Activated naive CD4-positive, alpha-beta T cell treated with anti-CD3 and anti-CD28 coated beads, Interleukin-2, amount 50 U/mL, for 72 hours (primary cell): ENCODE data around the gene GFY. TPM values are rescaled to one million over a fixed set of nuclear protein-coding genes. Genes with fewer than 3 reads are reported as not detected.

ENCODE experiments used
- ATAC-seq, 2 donors: fragments of 150-1000 bp; cut with Tn5 transposase; 2 replicates each; pipeline ENCODE4 v1.10.0; 2021; ENCODE audit warnings: mild to moderate bottlenecking in 2 of 2, moderate library complexity in 2 of 2
- DNase-seq, 2 donors: peaks; one replicate each; pipeline ENCODE4 v3.0.0; 2021 to 2022; ENCODE audit warnings: low spot score in 2 of 2
- H3K27ac Mint-ChIP-seq, 2 donors: one replicate each; pipeline ENCODE4 v1.8.0; 2022; ENCODE audit warnings: mild to moderate bottlenecking in 2 of 2, mixed read lengths in 2 of 2
- H3K36me3 Mint-ChIP-seq, 2 donors: one replicate each; pipeline ENCODE4 v1.8.0; 2022; ENCODE audit warnings: mixed read lengths in 2 of 2
- H3K9me3 Mint-ChIP-seq, 2 donors: one replicate each; pipeline ENCODE4 v1.8.0; 2022; ENCODE audit warnings: mixed read lengths in 2 of 2
- total RNA-seq, 2 donors: library from RNA; stranded (reverse); gene quantifications; one replicate each; pipeline ENCODE4 v1.2.3, GENCODE V29; 2022

Gene GFY
- total RNA-seq, 2 donors from 2014 or later = not detected

DNA sequence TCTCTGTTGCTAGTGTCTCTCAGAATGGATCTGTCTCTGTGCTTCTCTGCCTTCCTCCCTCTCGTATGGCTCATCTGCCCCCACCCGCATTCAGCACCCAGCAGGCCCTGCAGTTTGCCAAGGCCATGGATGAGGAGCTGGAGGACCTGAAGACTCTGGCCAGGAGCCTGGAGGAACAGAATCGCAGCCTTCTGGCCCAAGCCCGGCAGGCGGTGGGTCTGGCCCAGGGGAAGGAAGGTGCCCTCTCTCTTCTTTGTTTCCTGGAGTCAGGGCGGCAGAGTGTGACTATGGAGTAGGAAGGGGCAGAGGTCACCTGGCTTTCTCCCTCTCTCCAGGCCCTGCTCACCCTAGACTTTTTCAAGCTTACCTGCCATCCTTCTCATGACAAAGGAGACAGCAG lies 26.3 kb upstream of the GFY start:
- no peaks in the 10 kb centered on the region for H3K36me3 Mint-ChIP-seq
- no peaks in the 10 kb centered on the region for H3K9me3 Mint-ChIP-seq
- ATAC-seq = no peak
- DNase-seq = no peak
- H3K27ac Mint-ChIP-seq = peak overlapping the region in 1 of 2 donors; percentile 32

DNA sequence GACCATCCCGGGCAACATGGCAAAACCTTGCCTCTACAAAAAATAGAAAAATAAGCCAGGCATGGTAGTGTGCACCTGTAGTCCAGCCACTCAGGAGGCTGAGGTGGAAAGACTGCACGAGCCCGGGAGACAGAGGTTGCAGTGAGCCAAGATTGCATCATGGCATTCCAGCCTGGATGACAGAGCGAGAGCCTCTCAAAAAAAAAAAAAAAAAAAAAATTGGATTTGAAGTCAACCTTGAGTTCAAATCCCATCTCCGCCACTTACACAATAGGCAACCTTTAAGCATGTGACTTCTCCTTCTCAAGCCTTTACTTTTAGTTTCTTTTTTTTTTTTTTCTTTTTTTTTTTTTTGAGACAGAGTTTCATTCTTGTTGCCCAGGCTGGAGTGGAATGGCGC lies 25.2 kb upstream of the GFY start:
- Mint-ChIP-seq H3K36me3 (no peaks in the 10 kb centered on the region), H3K27ac (no peak overlapping the region), H3K9me3 (no peaks in the 10 kb centered on the region)
- no peak for DNase-seq
- ATAC-seq = no peak

DNA sequence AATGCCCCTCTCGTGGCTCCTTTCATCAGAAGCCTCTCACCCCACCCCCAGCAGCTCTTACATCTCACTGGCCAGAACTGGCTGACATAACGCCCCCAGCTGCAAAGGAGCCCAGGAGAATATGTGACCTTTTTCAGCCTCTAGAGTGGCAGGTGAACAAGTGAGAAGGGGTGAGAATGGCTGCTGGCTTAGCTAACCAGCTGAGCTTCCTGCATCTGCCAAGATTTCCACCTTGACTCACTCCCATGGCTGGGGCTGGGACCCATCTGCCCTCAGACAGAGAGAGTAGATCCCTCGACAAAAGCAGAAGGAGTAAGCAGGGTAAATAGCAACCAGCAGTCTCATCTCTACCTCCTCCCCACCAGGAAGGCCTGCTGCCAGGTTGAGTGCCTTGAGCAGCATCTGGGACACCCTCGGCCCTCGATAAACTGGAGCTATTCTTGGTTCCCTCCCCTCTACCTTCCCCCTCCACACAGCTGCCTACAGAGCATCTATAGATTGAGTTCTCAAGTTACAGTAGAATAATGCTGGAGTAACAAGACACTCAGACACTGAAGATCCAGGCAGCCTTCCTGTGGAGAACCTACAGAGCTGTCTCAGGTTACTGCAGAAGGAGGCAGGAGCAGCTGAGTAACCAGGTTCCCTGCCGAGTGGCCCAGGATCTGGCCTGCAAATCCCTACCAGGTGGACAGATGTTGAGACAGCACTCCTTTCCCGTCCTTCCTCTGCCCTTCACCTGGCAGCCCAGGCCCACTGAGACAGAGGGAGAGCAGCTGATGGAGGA lies 21.6 kb upstream of the GFY start:
- Mint-ChIP-seq H3K27ac (peak overlapping the region in 1 of 2 donors; percentile 32), H3K9me3 (no peaks in the 10 kb centered on the region), H3K36me3 (no peaks in the 10 kb centered on the region)
- DNase-seq (no peak), ATAC-seq (no peak)

GRCh38 chr19:49407079-49407478 lies 18.1 kb upstream of the GFY start:
- H3K9me3 Mint-ChIP-seq = peaks cover 0 to 6% of the 10 kb centered on the region in 2 donors
- no peak for ATAC-seq
- H3K36me3 Mint-ChIP-seq = no peaks in the 10 kb centered on the region
- H3K27ac Mint-ChIP-seq = no peak overlapping the region
- DNase-seq = no peak

DNA sequence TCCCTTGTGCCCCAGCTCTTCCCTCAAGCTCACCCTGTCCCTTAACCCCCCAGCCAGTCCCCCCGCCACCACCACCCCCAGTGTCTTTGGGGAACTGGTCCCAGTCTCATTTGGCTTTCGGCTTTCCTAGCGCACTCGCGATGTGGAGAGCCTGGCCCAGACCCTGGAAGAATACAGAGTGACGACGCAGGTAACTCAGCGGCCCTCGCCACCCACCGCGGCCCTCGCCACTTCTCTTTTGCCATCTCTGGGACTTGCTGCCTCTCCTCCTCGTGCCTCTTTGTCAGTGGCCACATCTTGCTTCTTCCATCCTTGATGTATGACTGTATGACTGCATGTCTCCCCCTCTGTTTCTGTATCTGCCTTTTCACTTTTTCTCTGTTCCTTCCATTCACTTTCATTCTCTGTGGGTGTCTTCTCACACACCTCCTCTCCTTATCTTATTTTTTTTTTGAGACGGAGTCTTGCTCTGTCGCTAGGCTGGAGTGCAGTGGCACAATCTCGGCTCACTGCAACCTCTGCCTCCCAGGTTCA lies 17.6 kb upstream of the GFY start:
- H3K36me3 Mint-ChIP-seq = no peaks in the 10 kb centered on the region
- peaks cover 0 to 6% of the 10 kb centered on the region in 2 donors for H3K9me3 Mint-ChIP-seq
- ATAC-seq = peak in 1 of 2 donors; percentile 64
- no peak overlapping the region for H3K27ac Mint-ChIP-seq
- no peak for DNase-seq

DNA sequence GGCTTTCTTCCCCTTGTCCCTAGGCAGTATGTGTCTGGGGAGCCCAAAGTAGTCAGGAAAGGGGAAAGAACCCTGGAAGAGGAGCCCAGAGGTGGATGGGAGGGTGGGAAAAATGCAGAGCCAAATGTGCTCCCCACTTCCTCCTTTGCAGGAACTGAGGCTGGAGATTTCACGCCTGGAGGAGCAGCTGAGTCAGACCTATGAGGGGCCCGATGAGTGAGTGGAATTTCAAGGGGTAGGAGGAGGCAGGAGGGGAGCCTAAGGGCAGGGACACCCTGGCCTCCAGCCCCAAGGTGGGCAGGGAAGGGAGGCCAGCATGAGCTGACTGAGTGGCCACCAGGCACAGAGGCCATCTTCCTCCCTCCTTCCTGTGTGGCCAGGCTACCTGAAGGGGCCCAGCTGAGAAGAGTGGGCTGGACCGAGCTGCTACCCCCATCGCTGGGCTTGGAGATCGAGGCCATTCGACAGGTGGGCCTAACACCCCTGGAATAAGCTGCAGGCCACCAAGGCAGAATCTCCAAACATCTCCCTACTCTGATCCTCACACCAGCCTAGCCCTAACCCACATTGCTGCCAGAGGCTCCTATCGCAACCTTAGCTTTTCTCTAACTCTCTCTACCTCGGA lies 16.3 kb upstream of the GFY start:
- DNase-seq = no peak
- Mint-ChIP-seq H3K27ac (peak overlapping the region; percentile 87 to 92), H3K36me3 (no peaks in the 10 kb centered on the region), H3K9me3 (peaks cover 0 to 6% of the 10 kb centered on the region in 2 donors)
- ATAC-seq = peak in 1 of 2 donors; percentile 27

DNA sequence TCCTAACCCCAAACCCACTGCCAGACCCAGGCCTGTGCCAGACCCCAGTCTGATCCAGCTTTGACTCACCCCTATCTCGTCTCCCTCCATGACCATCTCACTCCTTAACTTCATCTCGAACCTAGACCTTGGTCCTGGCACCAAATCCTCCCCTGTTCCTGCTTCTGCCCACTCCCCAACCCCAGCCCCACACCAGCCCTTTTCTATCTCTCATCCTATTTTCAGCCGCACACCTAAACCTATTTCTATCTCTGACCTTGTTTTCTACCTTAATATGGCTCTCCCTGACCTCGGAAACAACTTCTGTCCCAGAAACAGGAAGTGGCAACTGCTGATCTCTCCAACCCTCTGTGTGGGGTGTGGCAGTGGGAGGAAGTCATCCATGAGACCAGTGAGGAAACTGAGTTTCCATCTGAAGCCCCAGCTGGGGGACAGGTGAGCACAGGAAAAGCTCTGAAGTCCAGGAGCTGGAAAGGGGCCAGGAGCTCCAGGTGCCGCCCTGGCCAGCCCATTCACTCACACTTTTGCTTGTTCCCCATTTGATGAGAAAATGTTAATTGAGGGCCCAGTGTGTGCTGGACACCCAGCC lies 15.7 kb upstream of the GFY start:
- ATAC-seq (peak; percentile 44 to 74), DNase-seq (no peak)
- Mint-ChIP-seq H3K36me3 (no peaks in the 10 kb centered on the region), H3K9me3 (peaks cover 0 to 6% of the 10 kb centered on the region in 2 donors), H3K27ac (peak overlapping the region; percentile 87 to 92)

DNA sequence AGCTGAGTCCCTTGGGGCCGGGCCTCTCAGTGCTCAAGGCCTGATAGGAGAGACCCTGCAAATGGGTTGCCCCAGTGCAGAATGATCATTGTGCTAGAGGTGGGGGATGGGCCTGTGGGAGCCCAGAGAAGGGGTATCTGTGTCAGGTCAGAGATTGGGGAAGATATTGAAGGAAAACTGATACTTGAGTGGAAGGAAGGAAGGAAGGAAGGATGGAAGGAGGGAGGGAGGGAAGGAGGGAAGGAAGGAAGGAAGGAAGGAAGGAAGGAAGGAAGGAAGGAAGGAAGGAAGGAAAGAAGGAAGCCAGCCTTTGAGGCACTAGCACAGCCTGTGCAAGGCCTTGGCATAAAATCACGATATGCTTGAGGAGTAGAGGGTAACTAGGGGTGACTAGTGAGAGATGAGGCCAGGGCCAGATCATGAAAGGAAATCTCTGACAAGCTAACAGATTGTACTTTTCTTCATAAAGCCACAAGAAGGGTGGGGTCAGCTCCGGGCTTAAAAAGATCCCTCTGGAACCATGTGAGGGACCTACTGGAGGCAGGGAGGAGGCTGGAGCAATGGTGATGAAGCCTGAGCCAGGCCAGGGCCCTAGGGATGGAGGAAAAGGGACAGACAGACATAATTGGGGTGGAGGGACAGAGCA lies 13.4 kb upstream of the GFY start:
- H3K27ac Mint-ChIP-seq = peak overlapping the region in 1 of 2 donors; percentile 6
- no peak for DNase-seq

GRCh38 chr19:49413348-49413747 lies 11.8 kb upstream of the GFY start:
- no peaks in the 10 kb centered on the region for H3K36me3 Mint-ChIP-seq
- no peak overlapping the region for H3K27ac Mint-ChIP-seq
- peaks cover 0 to 6% of the 10 kb centered on the region in 2 donors for H3K9me3 Mint-ChIP-seq
- no peak for DNase-seq
- no peak for ATAC-seq

More for the DNA sequence above, 13.4 kb upstream of the GFY start:
- ATAC-seq = no peak
- no peaks in the 10 kb centered on the region for H3K36me3 Mint-ChIP-seq
- peaks cover 0 to 6% of the 10 kb centered on the region in 2 donors for H3K9me3 Mint-ChIP-seq

DNA sequence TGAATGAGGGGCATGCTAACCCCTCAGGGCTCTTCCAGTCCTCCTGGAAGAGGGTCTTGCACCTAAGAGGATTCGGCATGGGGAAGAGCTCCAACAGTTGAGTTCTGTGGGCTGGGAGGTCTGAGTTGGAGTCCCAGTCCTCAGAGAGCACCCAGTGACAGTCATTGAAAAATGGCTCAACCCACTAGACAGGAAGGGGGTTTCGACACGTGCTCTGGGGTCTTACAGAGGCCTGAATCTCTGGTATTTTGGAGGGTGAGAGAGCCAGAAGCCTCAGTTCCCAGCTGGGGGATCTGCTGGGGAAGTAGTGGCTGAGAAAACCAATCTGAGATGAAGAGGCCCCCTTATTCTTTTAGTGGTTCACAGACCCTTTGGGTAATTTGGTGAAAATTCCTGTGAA lies 10.9 kb upstream of the GFY start:
- no peak for ATAC-seq

GRCh38 chr19:49415102-49415809 lies 9.9 kb upstream of the GFY start:
- ATAC-seq (no peak), DNase-seq (no peak)
- Mint-ChIP-seq H3K27ac (no peak overlapping the region), H3K36me3 (no peaks in the 10 kb centered on the region), H3K9me3 (no peaks in the 10 kb centered on the region)

More for the DNA sequence above, 10.9 kb upstream of the GFY start:
- no peak for DNase-seq
- Mint-ChIP-seq H3K36me3 (no peaks in the 10 kb centered on the region), H3K9me3 (peaks cover 0 to 5% of the 10 kb centered on the region in 2 donors), H3K27ac (no peak overlapping the region)

DNA sequence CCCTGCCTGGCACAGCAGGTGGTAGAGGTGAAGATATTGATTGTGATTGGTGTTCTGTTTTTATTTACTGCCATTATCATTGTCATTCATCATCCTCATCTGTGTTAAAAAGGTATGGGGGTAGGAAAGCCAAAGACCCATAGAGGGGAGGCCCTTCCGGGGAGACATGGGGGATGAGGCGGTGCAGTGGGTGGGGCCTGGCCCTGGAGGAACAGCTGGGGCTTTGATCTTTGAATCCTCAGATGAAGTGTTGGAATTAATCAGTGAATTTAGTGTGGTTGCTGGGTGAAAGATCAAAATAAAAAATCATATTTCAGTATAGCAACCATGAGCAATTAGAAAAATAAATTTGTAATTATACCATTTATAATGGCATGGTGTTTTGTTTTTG lies 9.4 kb upstream of the GFY start:
- Mint-ChIP-seq H3K36me3 (no peaks in the 10 kb centered on the region), H3K9me3 (no peaks in the 10 kb centered on the region), H3K27ac (no peak overlapping the region)
- DNase-seq (no peak), ATAC-seq (no peak)

DNA sequence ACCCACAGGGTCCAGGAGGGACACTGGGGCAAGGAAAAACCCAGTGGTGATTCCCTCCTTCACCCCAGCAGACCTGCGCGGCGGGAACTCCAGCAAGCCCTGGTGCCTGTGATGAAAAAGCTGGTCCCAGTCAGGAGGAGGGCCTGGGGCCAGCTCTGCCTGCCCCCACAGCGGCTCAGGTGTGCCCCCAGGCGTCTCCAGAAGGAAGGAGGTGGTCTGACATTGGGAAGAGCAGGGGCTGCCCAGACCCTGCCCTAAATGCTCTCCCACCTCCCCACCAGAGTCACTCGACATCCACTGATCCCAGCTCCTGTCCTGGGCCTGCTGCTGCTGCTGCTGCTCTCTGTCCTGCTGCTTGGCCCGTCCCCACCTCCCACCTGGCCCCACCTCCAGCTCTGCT lies 8.1 kb upstream of the GFY start:
- ATAC-seq (no peak), DNase-seq (no peak)
- Mint-ChIP-seq H3K27ac (no peak overlapping the region), H3K36me3 (peaks cover 0 to 5% of the 10 kb centered on the region in 2 donors), H3K9me3 (no peaks in the 10 kb centered on the region)

DNA sequence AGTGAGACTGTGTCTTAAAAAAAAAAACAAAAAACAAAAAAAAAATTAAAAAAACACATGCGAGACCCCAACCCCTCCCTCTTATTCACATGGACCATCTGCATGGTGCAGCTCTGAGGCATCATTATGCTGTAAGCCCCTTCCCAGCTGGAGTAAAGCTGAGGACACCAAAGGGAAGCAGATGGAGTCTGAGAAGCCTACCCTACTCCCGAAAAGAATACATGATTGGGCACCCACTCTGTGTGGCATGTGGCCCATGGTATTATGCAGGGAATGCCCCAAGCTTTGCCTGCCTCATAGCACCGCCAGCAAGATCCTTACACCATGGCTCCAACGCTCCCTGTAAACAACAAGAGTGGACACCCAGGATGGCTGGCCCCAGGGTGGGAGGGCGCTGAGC lies 6.7 kb upstream of the GFY start:
- no peak overlapping the region for H3K27ac Mint-ChIP-seq
- DNase-seq = no peak
- H3K9me3 Mint-ChIP-seq = no peaks in the 10 kb centered on the region
- H3K36me3 Mint-ChIP-seq = peaks cover 0 to 5% of the 10 kb centered on the region in 2 donors
- no peak for ATAC-seq

- no peaks in the 10 kb centered on the region for H3K9me3 Mint-ChIP-seq
- peaks cover 0 to 5% of the 10 kb centered on the region in 2 donors for H3K36me3 Mint-ChIP-seq
- DNase-seq (no peak), ATAC-seq (no peak)
- no peak overlapping the region for H3K27ac Mint-ChIP-seq
These were observed 6.0 kb upstream of the GFY start for GRCh38 chr19:49419173-49419572.

DNA sequence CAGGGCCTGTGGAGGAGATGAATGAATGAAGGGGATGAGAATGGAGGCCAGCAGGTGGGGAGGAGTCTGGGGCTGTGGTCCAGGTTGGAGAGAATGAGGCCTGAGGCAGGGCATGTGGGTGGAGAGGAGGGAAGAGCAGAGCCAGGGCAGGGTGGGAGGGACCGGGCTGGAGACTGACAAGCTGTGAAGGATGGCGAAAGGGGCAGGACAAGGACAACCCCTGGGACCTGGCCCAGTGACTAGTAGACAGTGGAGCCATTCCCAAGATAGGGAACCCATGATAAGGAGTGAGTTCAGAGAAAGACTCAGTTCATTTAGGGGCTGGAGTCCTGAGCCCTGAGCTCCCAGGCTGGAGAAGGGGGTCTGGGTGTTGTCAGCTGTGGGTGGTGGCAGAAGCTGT lies 5.0 kb upstream of the GFY start:
- Mint-ChIP-seq H3K9me3 (no peaks in the 10 kb centered on the region), H3K36me3 (peaks cover 0 to 5% of the 10 kb centered on the region in 2 donors), H3K27ac (peak overlapping the region in 1 of 2 donors; percentile 11)
- ATAC-seq = no peak
- DNase-seq = no peak
